Heart right ventricle (tissue), 12 donors: ENCODE measurements around the gene ANXA8L1. TPM values are rescaled to one million over a fixed set of nuclear protein-coding genes. Genes with fewer than 3 reads are reported as not detected.

Experiments
- polyA plus RNA-seq, 2 donors: library from polyadenylated mRNA; stranded (reverse); fragments of 200-250 nt; gene quantifications; one replicate each; pipeline ENCODE4 v1.2.3, GENCODE V29; 2013
- total RNA-seq, 10 donors: library from RNA; stranded (reverse); fragmentation: NEBNext Ultra II Directional in 3 of 10; extraction: Animal tissue kit (Norgen Biotek cat#: 25700) in 3 of 10; gene quantifications; one replicate each; pipeline versions ENCODE4 v1.2.1 to v1.2.4, GENCODE V29; 2021 to 2023
- donor health status: ischemic (EF 13 %, LVEDD 7.1; RV severe dilation, severe dysfunction).
- donor health status: healthy with polysubstance abuse.
- donor health status: DM: no; HTN: yes; CAD: no.
- donor health status: DM: no; HTN: no; CAD: no.
- donor health status: ischemic (EF 25% LVEDD 6.9; RV normal size, moderate dysfunction).
- donor health status: ischemic (EF 25% LVEDD 5.7; RV mildly dilated, moderate dysfunction).
- donor health status: healthy.
- donor health status: nonischemic (EF 11% LVEDD 7.7; RV severe dilation, severe dysfunction).
- donor health status: DM: yes; HTN: yes; CAD: no.
- donor health status: PGD.
- donor health status: ischemic (EF 29% LVEDD 5.4; RV normal size, mild dysfunction).
- donor health status: nonischemic (EF 23%, LVEDD 6.1; RV moderate dilation, normal function).

Gene ANXA8L1
- total and polyA plus RNA-seq, 12 donors, result 0.04 to 1.7 (median 0.83) TPM; not detected in 6

Other genes with a start within 250 kb of the ANXA8L1 start
- 1 to 10 TPM in 1 of 10 donors, under 1 TPM in 2, not detected in 7; 0.27 to 1.1 (median 0.49) TPM for gene ANTXRL, start 88.8 kb upstream of the ANXA8L1 start, total RNA-seq
- gene ANTXRL, start 88.8 kb upstream of the ANXA8L1 start, polyA plus RNA-seq, result 1 to 10 TPM in 1 of 2 donors, under 1 TPM in 1; 0.22 to 6.3 TPM
- gene NPY4R, start 90.2 kb downstream of the ANXA8L1 start, total RNA-seq, result not detected
- not detected for gene NPY4R, start 90.2 kb downstream of the ANXA8L1 start, polyA plus RNA-seq
- under 1 TPM in 1 of 10 donors, not detected in 9; 0.13 TPM for gene GPRIN2, start 180.9 kb downstream of the ANXA8L1 start, total RNA-seq
- not detected for gene GPRIN2, start 180.9 kb downstream of the ANXA8L1 start, polyA plus RNA-seq
- gene SYT15, start 203.4 kb downstream of the ANXA8L1 start, total RNA-seq, result 1 to 10 TPM; 1.3 to 4.1 (median 2.9) TPM
- gene SYT15, start 203.4 kb downstream of the ANXA8L1 start, polyA plus RNA-seq, result 1 to 10 TPM in 1 of 2 donors, under 1 TPM in 1; 0.87 to 3.7 TPM